SH-SY5Y (cell line): Measurements from ENCODE around the gene PRG3.

Experiments
- GATA2 ChIP-seq: IDR thresholded peaks from 2 replicates; pipeline ENCODE4 v1.6.1; 2011; ENCODE audit warnings: mild to moderate bottlenecking, low read depth, low read length
- GATA3 ChIP-seq: IDR thresholded peaks from 2 replicates; pipeline ENCODE4 v1.6.1; 2011; ENCODE audit warnings: low read depth, mild to moderate bottlenecking, low read length, moderate library complexity

DNA sequence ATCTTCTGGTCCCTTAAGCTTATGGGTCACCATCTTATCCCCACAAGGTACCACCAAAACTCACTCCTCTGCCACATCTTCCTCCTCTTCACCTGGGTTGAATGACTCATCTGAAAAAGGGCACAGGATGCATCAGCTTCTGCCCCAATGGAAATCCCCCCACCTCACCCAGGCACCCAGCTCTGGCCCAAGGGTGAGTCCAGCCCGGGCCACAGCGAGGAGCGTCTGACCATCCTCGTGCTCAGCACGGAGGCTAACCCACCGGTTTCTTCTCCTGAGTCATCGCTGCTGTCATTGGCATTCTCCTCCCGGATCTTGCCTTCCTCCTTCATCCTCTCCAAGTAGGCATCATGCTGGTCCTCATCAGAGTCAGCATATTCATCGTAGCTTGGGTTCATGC, 50.9 kb downstream of the PRG3 start:
- no peak for TF ChIP-seq GATA2
- no peak for TF ChIP-seq GATA3
